Mesendoderm (in vitro differentiated cells): ENCODE results near the gene NAA80.
A peak's percentile ranks its signal among the peaks of the same experiment; 100 is the strongest.

Experiments used
- DNase-seq: peaks from one replicate; pipeline ENCODE4 v3.0.0; 2013
- H2AK5ac ChIP-seq: 2 replicates; pipeline ENCODE4 v1.6.1; 2013; ENCODE audit warnings: low read length, inconsistent platforms
- H2BK120ac ChIP-seq: 2 replicates; pipeline ENCODE4 v1.6.1; 2013; ENCODE audit warnings: low read depth, mild to moderate bottlenecking, low read length, moderate library complexity, mixed read lengths
- H2BK15ac ChIP-seq: replicated peaks from 2 replicates; pipeline ENCODE4 v1.6.1; 2013; ENCODE audit warnings: low read depth, mild to moderate bottlenecking, moderate library complexity
- H2BK5ac ChIP-seq: 2 replicates; pipeline ENCODE4 v1.6.1; 2013; ENCODE audit warnings: low read length, inconsistent platforms
- H3K18ac ChIP-seq: 2 replicates; pipeline ENCODE4 v1.6.1; 2013; ENCODE audit warnings: mild to moderate bottlenecking, low read length, mixed read lengths
- H3K23ac ChIP-seq: one replicate; pipeline ENCODE4 v1.6.1; 2013; ENCODE audit warnings: low read length
- H3K27ac ChIP-seq: 2 replicates; pipeline ENCODE4 v1.5.1; 2013; ENCODE audit warnings: low read depth, mild to moderate bottlenecking, inconsistent platforms, low read length, moderate library complexity
- H3K27me3 ChIP-seq: 2 replicates; pipeline ENCODE4 v1.6.1; 2013; ENCODE audit warnings: low read length, control low read depth, mild to moderate bottlenecking, inconsistent platforms; ENCODE audit not compliant: insufficient read depth, poor library complexity
- H3K36me3 ChIP-seq: 2 replicates; pipeline ENCODE4 v1.6.1; 2013; ENCODE audit warnings: low read length, inconsistent platforms; ENCODE audit not compliant: control insufficient read depth, insufficient read depth
- H3K4ac ChIP-seq: one replicate; pipeline ENCODE4 v1.6.1; 2013; ENCODE audit warnings: low read depth, mild to moderate bottlenecking, low read length, moderate library complexity
- H3K4me1 ChIP-seq: 2 replicates; pipeline ENCODE4 v1.6.1; 2013; ENCODE audit warnings: low read depth, low read length, inconsistent platforms; ENCODE audit not compliant: control insufficient read depth
- H3K4me2 ChIP-seq: 2 replicates; pipeline ENCODE4 v1.6.1; 2013; ENCODE audit warnings: low read length
- H3K4me3 ChIP-seq: 2 replicates; pipeline ENCODE4 v1.5.1; 2013; ENCODE audit warnings: mild to moderate bottlenecking, low read length
- H3K56ac ChIP-seq: one replicate; pipeline ENCODE4 v1.6.1; 2013; ENCODE audit warnings: low read length
- H3K79me1 ChIP-seq: 2 replicates; pipeline ENCODE4 v1.6.1; 2013; ENCODE audit warnings: low read length, inconsistent platforms
- H3K79me2 ChIP-seq: 2 replicates; pipeline ENCODE4 v1.6.1; 2013; ENCODE audit warnings: mild to moderate bottlenecking, low read length; ENCODE audit not compliant: control insufficient read depth, insufficient read depth
- H3K9ac ChIP-seq: 2 replicates; pipeline ENCODE4 v1.6.1; 2013; ENCODE audit warnings: low read length, inconsistent platforms
- H4K5ac ChIP-seq: one replicate; pipeline ENCODE4 v1.6.1; 2013; ENCODE audit warnings: low read length
- H4K8ac ChIP-seq: one replicate; pipeline ENCODE4 v1.6.1; 2013; ENCODE audit warnings: low read depth, mild to moderate bottlenecking, control low read depth, low read length, moderate library complexity
- WGBS: extraction: QIAGEN DNeasy Blood & Tissue Kit; methylation state at CpG from one replicate; pipeline ENCODE4 v1.1.7; 2013; ENCODE audit warnings: low lambda C conversion rate, missing lambda C conversion rate; ENCODE audit not compliant: insufficient coverage; ENCODE audit errors: extremely low coverage; 5-methylcytosine and 5-hydroxymethylcytosine counted together

NAA80 gene

DNA sequence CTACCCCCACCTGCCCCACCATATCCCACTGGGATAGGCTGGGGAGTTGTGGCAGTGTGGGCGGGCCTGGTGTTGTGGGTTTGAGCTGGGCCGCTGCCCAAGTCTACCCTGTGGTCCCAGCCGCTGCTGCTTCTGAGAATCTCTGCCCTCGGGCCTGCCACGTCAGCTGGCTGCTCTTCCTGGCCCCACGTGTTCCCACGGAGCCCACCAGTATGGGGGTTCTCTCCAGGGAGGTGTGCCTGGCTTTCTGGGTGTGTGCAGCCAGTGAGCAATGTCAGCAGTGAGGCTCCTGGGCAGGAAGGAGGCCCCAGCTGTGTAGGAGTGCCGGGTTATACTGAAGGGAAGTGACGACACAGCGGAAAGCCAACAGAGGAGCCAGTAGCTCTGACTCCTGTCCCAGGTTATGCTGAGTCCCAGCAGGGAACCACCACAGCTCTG is 52.7 kb downstream of the NAA80 start:
- Histone ChIP-seq H3K9ac (peak overlapping the region; percentile 85), H3K4ac (peak overlapping the region; percentile 56), H3K56ac (peak overlapping the region; percentile 95), H3K36me3 (peaks cover 2% of the 10 kb centered on the region), H4K5ac (no peak overlapping the region), H3K79me1 (peaks cover 47% of the 10 kb centered on the region), H3K23ac (peak overlapping the region; percentile 98), H3K18ac (peak overlapping the region; percentile 6), H3K4me2 (peak overlapping the region; percentile 35), H3K27me3 (no peaks in the 10 kb centered on the region), H2BK120ac (no peak overlapping the region), H3K79me2 (peaks cover 70% of the 10 kb centered on the region), H4K8ac (no peak overlapping the region), H3K4me1 (peaks cover 29% of the 10 kb centered on the region), H2BK15ac (no peak overlapping the region), H3K27ac (peak overlapping the region; percentile 88), H3K4me3 (no peak overlapping the region), H2AK5ac (peak overlapping the region; percentile 99), H2BK5ac (peak overlapping the region; percentile 98)
- no CpG with 5 or more reads among the region's 10 CpGs for WGBS
- peak; percentile 95 for DNase-seq
